Endothelial cell of coronary artery (primary cell): ENCODE data around the gene RTN1. TPM values are rescaled to one million over a fixed set of nuclear protein-coding genes. Genes with fewer than 3 reads are reported as not detected.

Experiments used
- total RNA-seq: library from RNA; depleted of rRNA; stranded (reverse); fragments of >200 nt; gene quantifications from 2 replicates; pipeline ENCODE4 v1.2.3, GENCODE V29; 2014

The RTN1 gene, protein sequence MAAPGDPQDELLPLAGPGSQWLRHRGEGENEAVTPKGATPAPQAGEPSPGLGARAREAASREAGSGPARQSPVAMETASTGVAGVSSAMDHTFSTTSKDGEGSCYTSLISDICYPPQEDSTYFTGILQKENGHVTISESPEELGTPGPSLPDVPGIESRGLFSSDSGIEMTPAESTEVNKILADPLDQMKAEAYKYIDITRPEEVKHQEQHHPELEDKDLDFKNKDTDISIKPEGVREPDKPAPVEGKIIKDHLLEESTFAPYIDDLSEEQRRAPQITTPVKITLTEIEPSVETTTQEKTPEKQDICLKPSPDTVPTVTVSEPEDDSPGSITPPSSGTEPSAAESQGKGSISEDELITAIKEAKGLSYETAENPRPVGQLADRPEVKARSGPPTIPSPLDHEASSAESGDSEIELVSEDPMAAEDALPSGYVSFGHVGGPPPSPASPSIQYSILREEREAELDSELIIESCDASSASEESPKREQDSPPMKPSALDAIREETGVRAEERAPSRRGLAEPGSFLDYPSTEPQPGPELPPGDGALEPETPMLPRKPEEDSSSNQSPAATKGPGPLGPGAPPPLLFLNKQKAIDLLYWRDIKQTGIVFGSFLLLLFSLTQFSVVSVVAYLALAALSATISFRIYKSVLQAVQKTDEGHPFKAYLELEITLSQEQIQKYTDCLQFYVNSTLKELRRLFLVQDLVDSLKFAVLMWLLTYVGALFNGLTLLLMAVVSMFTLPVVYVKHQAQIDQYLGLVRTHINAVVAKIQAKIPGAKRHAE
- total RNA-seq = 0.28 and 1.3 TPM in 2 replicates

GRCh38 chr14:59870277-59871165, at the start of gene RTN1:
RTN1 (minus strand) TSS chr14:59870776; CDS start chr14:59870630, 146 bp downstream.

GRCh38 chr14:59919570-59920377, 49.2 kb upstream of the RTN1 start, which contains the start of gene LRRC9:
LRRC9 (plus strand) TSS chr14:59920144.

DNA sequence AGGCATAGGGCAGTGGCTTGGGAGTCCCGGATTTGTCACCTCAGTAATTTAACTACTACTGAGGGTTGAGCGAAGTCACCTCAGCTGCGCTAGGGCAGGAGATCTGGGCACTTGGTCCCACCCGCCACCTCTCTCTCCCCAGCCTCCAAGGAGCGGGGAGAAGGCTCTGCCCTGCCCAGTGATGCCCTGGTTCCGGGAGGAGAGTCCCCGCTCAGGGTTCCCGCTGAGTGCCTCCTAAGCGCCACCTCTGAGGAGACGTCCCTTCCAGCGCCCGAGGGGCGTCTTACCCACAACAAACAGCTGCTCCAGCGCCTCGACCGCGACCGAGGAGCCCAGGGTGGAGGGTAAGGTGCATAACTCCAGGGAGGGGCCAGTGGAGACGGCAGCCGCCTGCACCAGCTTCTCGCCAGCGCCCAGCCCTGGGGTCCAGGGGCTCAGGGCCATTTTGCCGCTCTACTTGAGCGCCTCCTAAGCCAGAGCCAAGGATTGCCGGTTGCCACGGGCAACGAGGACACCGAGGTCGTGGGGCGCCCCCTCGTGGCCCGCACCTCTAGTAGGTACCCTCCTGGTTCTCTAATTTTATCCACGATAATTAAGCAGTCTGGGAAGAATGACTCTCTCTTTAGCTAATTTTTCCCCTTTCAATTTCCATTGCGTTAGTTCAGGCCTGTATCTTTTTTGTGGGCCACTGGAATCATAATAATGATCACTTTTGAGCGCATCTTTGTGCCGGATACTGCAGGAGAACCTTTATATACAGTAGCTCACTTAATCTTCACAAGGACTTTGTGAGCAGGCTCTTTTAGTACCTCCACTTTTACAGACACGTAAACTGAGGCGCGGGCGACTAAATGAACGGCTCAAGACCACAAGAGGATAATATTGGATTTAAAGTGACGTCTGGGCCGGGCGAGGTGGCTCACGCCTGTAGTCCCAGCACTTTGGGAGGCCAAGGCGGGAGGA, 294.0 kb downstream of the RTN1 start, which contains the start of gene CCDC175:
Gene CCDC175, minus strand, starts transcription at position 481 of the 963 bp plus-strand sequence. Its CDS starts 37 bp downstream, at position 444.

Other genes with a start within 250 kb of the RTN1 start
- not detected in 2 replicates for gene LRRC9, start 49.4 kb upstream of the RTN1 start, total RNA-seq
- gene PCNX4, start 221.1 kb upstream of the RTN1 start, total RNA-seq = 30.5 and 42.8 TPM in 2 replicates